GM19324 (cell line): ENCODE results near the gene LCN10.

Experiments used
- ATAC-seq: cut with Tn5 transposase; IDR thresholded peaks from one replicate; pipeline ENCODE4 v1.9.1; 2021; ENCODE audit warnings: mild to moderate bottlenecking, moderate library complexity; ENCODE audit not compliant: unreplicated experiment, low FRiP score

Gene LCN10

DNA sequence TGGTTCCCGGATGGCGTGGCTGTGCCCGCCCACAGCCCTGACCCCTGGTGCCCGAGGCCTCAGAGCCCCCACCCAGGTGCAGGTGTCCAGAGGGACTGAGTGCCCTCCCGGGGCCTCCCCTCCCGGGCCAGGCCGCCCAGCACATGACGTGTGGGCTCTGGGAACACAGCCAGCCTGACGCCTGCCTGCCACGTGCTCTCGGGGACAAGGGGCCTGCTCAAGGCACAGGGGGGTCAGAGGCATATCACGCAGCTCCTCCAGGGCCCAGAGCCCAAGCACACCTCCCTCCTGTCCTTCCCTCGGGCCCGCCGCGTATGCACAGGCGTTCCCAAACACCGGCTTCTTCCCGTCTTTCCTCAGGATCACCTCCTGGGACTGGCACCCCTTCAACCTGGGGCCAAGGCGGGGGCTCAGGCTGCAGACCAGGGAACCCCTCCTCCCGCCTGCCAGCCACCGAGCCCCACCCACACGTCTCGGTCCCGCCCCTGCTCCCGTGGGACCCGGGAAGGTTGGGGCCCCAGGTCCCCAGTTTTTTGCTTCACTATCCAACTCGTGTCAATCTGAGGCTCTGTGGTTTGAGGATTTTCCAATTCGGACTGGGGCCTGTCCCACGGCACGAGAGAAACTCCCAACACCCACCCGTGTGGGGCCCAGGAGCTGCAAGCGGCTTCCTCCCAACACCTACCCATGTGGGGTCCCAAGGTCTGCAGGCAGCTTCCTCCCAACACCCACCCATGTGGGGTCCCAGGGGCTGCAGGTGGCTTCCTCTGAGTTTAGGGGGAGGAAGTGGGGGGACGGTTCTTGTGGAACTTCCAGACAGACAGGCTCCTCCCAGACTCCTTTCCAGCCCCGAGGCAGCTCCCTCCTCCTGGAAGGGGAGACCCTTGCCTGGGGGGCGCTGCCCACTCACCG lies 1.5 kb downstream of the LCN10 start:
- no peak for ATAC-seq

- ATAC-seq, result no peak
Observed at GRCh38 chr9:136740491-136740890, 2.2 kb downstream of the LCN10 start.

- ATAC-seq, result no peak
Observed at GRCh38 chr9:136740069-136740468, 2.7 kb downstream of the LCN10 start.

DNA sequence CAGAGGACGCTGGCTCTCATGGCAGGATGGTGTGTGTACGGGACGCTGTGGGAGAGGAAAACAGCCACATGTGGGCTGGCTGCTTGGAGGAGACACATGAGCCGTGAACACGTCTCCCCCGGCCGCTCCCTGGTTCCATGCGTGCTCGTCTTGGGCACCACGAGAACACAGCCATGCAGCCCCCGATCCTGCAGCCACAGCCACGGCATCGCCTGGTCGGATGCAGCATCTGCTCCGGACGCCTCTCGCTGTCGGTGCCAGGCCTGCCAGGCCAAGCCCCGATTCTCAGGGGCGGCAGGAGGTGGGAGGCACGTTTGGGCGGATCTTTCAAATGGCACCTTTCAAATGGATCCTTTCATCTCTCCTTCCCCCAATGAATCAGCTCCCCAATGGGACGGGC lies 3.2 kb downstream of the LCN10 start:
- ATAC-seq, result no peak

DNA sequence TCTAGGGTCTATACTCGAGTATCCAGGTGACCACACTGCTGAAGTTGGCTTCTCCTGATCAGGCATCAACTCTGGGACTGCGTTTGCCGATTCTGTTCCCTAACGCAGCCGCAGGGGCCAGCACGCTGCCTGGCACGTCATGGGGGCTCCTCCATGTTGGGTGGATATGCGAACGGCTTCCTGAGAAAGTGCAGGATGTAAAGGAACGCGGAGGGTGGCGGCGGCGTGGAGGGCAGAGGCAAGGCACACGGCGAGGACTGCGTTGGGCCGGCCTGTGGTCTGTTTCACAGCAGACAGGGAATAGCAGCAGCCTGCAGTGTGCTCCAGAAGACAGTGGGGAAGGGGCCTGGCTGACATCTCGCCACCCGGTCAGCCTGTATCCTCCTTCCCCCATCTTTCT lies 3.8 kb downstream of the LCN10 start:
- no peak for ATAC-seq

GRCh38 chr9:136735812-136736480 lies 6.8 kb downstream of the LCN10 start:
- ATAC-seq, result no peak

DNA sequence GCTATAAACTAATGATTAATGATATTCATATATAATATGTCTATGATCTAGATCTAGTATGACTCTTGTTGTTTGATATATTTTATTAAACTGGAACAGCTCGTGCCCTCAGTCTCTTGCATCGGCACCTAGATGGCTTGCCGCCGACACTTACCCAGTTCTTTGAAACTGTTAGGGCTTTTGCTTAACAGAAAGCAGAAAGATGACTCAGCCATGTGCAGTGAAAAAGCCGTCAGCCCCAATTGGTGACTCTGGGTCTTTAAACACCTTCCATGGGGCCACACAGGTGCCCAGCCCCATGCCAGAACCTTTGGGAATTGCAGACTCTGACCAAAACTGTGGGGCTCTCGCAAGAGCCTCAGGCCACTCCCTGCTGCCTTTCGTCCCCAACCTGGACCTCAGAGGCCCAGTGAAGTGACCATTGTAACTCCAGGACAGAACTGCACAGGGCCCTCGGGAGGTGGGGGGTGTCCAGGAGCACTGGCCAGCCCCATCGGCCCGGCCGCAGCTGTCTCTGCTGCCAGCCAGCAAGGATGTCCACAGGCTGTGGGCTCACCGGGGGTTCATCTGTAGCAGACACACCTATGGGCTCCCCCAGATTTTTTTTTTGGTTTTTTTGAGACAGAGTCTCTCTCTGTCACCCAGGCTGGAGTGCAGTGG lies 7.8 kb downstream of the LCN10 start:
- no peak for ATAC-seq

GRCh38 chr9:136733611-136734010 lies 9.1 kb downstream of the LCN10 start:
- no peak for ATAC-seq

DNA sequence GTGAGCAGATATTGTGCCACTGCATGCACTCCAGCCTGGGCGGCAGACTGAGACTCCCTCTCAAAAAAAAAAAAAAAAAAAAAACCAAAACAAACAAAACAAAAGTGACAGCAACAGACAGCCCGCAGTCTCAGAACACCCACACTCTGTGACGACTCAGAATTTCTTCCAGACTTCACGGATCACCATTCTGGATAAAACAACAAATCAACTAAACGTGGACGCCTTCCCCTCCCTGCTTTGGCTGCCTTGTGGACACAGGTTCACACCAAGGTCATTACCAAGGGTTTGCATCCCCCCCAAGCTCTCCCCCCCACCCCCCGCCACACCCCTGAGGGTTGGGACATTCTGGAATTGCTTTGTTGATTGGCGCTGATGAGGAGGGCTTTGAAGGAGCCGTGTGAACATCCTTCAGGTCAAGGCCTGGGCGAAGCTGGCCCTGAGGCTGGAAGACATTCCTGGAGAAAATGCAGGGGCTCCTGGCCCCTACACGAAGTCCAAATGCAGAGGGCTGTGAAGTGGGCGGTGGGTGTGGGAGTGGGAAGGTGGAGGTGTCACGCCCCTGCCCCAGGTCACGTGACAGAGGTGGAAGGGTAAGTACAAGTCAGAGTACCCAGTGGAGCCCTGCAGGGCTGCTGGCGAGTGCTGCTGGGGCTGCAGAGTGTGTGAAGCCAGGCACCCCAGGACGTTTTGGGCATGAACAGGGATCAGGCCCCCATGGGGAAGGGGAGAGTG lies 10.1 kb downstream of the LCN10 start:
- ATAC-seq, result no peak

- ATAC-seq, result no peak
Observed at GRCh38 chr9:136729926-136730325, 12.8 kb downstream of the LCN10 start.

DNA sequence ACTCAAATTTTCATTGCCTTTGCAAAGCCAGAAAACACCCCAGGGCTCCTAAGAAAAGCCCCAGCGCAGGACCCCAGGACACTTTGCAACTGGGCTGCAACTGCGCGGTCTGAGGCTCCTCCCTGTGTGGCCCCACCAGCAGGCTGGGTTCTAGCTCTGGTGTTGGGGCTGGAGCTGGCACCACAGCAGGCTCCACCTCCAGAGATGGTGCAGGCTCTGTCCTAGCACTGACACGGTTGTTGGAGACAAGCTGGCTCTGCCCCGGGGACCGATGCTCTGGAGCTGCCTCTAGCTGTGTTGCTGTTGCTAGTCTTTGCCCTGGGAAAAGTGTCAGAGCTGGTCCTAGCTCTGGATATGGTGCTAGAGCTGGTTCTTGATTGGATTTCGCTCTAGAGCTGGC lies 13.6 kb downstream of the LCN10 start:
- ATAC-seq, result no peak

- peak; percentile 26 for ATAC-seq
Observed at GRCh38 chr9:136728548-136729123, 14.1 kb downstream of the LCN10 start.

DNA sequence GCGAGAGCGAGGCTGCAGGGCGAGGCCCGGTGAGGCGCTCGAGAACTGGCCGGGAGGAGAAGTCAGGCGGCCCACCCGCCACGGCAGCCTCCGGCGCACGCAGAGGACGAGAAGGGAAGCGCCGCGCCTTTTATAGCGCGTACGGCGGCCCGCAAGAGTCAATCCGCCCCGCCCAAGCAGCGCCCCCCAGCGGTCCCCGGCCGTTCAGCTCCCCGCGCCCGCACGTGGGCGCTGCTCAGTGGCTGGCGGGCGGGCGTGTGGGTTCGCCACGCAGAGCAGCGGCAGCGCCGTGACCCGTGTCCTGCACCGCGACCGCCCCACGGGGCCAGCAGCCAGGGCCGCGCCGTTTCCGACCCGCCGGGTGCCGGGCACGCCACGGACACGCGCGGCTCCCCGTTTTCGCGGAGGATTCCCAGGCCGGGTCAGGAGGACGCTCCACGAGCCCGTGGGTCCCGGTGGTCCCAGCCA lies 14.6 kb downstream of the LCN10 start:
- ATAC-seq, result peak; percentile 78

- ATAC-seq, result no peak
Observed at GRCh38 chr9:136726631-136727191, 16.0 kb downstream of the LCN10 start.

- no peak for ATAC-seq
Observed at GRCh38 chr9:136726118-136726517, 16.6 kb downstream of the LCN10 start.

DNA sequence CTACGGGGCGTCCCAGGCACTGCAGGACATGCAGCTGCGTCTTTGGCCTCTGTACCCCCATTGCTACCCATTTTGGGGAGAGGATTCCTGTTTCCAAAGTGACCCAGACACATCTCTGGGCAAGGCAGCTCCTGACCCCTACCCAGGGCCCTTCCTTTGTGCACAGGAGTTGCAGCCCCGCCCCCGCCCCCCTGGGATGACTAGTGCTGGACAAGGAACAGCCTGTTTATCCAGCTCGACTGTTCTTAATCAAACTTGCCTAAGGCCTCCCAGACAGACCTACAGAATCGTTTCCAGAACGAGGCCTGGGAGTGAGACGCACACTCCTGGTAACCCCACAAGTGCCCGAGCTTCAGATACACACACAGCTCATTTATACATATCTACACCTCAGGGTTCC lies 17.1 kb downstream of the LCN10 start:
- ATAC-seq, result no peak

DNA sequence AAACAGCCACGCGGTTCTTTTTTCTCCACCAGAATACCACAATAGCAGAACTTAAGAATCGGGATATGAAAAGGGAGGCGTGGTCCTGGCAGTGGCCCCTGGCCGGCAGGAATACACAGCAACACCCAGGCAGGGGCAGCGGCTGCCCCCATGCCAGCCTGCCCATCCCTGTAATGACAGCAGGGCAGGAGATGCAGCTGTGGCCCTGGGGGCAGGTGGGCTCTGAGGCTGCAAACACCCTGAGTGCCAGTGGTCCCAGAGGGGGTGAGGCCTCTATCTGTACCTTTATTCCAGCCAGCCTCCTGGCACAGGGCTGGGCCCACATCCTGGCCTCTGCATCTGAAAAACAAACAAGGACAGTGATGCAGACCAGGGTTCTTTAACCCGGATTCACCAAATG lies 18.0 kb downstream of the LCN10 start:
- ATAC-seq, result no peak

- no peak for ATAC-seq
Observed at GRCh38 chr9:136723989-136724388, 18.8 kb downstream of the LCN10 start.

GRCh38 chr9:136723362-136723976 lies 19.3 kb downstream of the LCN10 start:
- ATAC-seq, result no peak

DNA sequence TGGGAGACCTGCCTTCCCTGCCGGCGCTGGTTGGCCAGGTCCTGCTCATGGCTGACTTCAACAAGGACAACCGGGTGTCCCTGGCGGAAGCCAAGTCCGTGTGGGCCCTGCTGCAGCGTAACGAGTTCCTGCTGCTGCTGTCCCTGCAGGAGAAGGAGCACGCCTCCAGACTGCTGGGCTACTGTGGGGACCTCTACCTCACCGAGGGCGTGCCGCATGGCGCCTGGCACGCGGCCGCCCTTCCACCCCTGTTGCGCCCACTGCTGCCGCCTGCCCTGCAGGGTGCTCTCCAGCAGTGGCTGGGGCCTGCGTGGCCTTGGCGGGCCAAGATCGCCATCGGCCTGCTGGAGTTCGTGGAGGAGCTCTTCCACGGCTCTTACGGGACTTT lies 19.8 kb downstream of the LCN10 start:
- no peak for ATAC-seq
